ENCODE results near the gene CSNK1G1.

DNA sequence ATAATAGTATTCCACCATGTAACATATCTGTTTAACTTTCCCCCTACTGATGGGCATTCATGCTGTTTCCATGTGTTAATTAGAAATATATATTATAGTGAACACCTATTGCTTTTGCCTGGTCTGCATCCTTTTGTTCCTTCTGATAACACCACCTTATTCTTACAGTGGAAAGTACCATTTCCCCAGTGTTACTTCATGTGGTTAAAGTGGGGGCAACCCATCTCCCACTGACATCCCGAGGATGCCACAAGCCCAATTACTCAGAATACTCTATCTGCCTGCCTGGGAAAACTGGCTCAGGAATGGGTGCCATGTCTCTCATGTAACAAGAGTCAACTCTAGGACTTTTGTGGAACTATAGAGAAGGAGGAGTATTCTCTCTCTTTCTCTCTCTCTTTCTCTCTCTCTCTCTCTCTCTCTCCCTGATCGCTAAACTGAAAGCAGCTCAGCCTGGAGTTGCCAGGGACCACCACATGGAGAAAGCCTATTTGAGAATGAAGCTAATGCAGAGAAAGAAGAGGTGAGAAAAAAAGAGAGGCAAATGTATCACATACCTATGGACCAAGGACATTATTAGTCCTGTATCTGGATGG lies 126.7 kb downstream of the CSNK1G1 start:
- TF ChIP-seq, protein P1, sequence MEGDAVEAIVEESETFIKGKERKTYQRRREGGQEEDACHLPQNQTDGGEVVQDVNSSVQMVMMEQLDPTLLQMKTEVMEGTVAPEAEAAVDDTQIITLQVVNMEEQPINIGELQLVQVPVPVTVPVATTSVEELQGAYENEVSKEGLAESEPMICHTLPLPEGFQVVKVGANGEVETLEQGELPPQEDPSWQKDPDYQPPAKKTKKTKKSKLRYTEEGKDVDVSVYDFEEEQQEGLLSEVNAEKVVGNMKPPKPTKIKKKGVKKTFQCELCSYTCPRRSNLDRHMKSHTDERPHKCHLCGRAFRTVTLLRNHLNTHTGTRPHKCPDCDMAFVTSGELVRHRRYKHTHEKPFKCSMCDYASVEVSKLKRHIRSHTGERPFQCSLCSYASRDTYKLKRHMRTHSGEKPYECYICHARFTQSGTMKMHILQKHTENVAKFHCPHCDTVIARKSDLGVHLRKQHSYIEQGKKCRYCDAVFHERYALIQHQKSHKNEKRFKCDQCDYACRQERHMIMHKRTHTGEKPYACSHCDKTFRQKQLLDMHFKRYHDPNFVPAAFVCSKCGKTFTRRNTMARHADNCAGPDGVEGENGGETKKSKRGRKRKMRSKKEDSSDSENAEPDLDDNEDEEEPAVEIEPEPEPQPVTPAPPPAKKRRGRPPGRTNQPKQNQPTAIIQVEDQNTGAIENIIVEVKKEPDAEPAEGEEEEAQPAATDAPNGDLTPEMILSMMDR (IDR thresholded peaks at IDR 0.05) = no peak
- no peak for TF ChIP-seq POLR2A (IDR thresholded peaks at IDR 0.05)
